NCI-H1694 (cell line): Measurements from ENCODE around the gene ANKRD7.

Experiments
- DNase-seq: peaks from one replicate; lab custom pipeline; 2025; lab: John Stamatoyannopoulos, UW

Gene ANKRD7, protein sequence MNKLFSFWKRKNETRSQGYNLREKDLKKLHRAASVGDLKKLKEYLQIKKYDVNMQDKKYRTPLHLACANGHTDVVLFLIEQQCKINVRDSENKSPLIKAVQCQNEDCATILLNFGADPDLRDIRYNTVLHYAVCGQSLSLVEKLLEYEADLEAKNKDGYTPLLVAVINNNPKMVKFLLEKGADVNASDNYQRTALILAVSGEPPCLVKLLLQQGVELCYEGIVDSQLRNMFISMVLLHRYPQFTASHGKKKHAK

DNA sequence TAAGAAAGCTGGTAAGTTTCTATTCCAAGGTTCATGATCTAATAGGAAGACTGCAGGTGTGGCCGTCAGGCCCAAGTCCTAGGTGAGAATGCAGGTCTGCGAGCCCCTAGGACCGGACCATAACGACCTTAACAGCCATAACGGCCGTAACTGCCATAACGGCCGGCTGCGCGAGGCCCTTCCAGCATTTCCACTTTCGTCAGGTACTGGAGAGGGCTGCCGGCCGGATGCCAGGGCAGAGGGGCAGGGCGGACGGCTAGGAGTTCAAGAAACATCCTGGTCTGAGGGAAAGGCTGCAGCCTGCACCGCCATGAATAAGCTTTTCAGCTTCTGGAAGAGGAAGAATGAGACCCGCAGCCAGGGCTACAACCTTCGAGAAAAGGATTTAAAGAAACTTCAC, at the start of gene ANKRD7:
TSS of gene ANKRD7 (plus strand) at position 184 of the 400 bp plus-strand sequence. CDS start at position 311, 127 bp downstream.
- no peak for DNase-seq

DNA sequence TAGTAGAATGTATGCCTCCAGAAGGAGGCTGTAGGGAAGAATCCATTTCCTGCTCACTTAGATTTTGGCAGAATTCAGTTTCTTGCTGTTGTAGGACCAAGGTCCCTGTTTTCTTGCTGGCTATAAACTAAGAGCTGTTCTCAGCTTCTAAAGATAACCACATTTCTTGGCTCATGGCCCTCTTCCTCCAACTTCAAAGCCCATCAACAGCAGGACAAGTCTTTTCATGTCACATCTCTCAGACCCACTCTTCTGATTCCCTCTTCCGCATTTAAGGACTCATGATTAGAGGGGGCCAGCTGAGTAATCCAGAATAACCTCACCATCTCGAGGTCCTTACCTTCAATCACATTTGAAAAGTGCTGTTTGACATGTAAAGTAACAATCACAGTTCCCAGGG, 48.8 kb upstream of the ANKRD7 start:
- no peak for DNase-seq

- DNase-seq: no peak
Observed at GRCh38 chr7:118179191-118179590, 45.3 kb upstream of the ANKRD7 start.

DNA sequence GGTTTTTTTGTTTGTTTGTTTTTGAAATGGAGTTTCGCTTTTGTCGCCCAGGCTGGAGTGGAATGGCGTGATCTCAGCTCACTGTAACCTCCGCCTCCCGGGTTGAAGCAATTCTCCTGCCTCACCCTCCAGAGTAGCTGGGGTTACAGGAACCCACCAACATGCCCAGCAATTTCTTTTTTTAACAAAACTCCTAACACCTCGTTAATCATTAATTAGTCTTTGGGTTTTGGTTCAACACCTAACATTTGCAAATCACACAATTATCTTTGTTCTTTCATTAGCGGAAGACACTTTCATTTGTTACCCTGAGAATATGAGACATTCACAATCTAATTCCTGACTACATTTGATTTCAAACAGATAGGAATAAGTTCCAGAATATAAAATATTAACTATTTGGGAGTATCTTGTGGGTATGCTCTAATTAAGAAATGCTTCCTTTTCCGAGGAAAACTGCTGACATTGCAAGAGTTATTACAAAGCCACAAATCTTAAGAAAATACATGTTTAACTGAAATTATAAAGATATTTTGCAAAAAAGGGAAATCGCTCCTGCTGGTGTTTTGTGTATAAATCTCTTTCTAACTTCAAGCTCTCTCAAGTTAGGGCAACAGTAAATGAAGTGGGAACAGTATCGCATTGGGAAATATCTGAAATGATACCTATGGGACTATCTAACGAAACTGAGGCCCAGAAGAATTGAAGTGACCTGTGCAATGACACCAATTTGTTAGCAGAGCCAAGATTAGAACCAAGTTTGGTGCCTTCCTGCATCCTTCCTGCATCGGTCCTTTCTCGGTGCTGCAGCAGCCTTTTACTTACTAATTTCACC, 41.7 kb upstream of the ANKRD7 start:
- DNase-seq: no peak

- no peak for DNase-seq
Observed at GRCh38 chr7:118183428-118183785, 41.1 kb upstream of the ANKRD7 start.

GRCh38 chr7:118183786-118184564, 40.5 kb upstream of the ANKRD7 start, which contains the start of gene LSM8:
LSM8 (plus strand) TSS chr7:118184164; CDS start chr7:118184224, 60 bp downstream.
- peak; percentile 96 for DNase-seq

- DNase-seq: no peak
Observed at GRCh38 chr7:118184565-118184940, 40.0 kb upstream of the ANKRD7 start.

- no peak for DNase-seq
Observed at GRCh38 chr7:118185163-118185860, 39.2 kb upstream of the ANKRD7 start.

- DNase-seq: no peak
Observed at GRCh38 chr7:118186501-118186900, 38.0 kb upstream of the ANKRD7 start.

DNA sequence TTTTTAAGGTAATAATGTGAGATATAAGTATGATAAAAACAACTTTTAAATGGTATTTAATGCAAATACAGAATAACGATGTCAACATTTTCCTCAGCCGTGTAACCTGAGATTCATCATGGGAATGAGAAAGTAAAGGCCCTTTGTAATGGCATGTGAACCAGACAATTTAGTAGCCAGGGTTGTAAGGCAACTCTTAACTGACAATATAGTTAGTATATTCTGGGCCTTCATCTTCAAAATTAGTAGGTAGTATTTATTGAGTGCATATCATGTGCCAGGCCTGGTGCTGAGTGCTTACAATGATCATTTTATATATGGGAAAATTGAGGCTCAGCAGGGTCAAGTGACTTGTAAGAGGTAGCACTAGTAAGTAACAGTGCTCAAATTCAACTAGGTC, 29.9 kb upstream of the ANKRD7 start:
- no peak for DNase-seq

DNA sequence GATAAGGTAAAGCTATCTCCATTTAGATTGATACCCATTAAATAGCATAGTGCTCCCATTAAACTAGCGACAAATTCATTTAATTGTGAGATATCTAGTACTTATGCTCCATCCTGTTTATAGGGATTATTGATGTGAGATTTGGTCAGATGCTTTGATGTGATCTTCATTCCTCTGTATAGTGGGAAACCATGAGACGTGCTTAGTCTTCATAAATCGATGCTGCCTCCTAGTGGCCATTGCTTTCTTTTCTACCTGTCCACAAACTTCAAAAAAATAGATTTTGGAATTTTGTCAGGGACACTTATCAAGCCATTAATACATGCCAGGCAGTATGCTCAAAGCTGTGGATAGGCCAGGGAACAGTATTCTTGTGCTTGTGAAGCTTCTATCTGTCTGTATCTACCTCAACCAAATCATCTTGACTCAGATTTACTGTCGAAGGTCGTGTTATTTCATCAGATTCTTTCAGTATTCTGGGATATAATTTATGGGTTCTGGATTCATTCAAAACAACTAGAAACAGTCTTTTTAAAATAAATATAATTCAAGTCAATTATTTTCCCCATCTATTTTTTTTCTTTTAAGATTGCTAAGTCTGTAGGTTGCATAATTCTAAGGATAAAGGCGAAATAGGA, 28.5 kb upstream of the ANKRD7 start:
- DNase-seq: peak; percentile 73

- no peak for DNase-seq
Observed at GRCh38 chr7:118202061-118202460, 22.4 kb upstream of the ANKRD7 start.

DNA sequence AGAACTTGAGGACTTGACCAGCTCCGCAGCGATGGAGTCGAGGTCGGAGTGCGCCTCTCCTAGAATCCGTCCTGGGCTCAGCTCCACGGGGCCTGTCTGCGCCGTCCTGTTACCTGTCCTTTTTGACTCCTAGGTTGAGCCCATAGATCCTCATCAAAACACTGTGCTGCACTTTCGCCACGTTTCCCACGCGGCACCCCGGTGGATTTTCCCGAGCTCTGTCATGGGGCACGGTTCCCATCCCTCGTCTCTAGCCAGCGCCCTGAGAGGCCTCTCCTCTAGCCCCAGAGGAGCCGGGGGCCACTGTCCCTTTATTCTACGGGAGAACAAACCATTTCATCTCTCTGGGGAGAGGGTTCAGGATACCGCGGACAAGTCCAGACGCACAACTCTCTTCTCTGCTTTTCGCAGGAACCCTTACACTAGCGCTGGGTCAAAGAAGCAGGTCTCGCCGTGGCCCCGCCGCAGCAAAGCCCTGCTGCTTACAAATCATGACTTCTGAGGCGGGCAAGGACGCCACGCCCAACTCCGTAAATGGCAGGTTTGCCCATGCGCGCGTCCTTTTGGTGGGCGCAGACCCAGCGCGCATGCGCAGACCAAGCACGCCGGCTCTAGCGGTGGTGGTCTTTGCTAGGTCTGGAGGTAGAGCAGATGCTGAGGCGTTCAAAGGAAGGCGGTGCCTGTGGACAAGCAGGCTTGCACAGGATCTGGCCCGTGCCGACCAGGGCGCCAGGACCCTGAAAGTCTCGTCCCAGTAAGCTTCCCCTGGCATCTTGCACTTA, 10.3 kb upstream of the ANKRD7 start:
- peak; percentile 87 for DNase-seq

DNA sequence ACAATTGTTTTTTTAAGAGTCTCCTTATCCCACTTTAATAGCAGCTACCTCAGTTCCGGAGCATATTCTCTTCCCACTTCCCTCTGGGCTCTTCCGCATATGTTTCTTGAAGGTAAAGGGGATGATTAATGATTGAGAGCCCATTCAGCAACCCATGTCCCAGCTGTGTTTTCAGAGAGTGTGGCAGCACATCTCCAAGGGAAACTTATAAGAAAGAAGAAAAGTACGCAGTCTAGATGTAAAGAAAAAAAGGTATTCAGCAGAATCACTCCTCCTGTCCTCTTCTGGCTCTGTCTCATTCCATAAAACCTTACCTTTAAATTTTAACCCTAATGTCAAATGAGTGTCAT, 9.7 kb upstream of the ANKRD7 start:
- no peak for DNase-seq

GRCh38 chr7:118217210-118217619, 7.3 kb upstream of the ANKRD7 start:
- no peak for DNase-seq

DNA sequence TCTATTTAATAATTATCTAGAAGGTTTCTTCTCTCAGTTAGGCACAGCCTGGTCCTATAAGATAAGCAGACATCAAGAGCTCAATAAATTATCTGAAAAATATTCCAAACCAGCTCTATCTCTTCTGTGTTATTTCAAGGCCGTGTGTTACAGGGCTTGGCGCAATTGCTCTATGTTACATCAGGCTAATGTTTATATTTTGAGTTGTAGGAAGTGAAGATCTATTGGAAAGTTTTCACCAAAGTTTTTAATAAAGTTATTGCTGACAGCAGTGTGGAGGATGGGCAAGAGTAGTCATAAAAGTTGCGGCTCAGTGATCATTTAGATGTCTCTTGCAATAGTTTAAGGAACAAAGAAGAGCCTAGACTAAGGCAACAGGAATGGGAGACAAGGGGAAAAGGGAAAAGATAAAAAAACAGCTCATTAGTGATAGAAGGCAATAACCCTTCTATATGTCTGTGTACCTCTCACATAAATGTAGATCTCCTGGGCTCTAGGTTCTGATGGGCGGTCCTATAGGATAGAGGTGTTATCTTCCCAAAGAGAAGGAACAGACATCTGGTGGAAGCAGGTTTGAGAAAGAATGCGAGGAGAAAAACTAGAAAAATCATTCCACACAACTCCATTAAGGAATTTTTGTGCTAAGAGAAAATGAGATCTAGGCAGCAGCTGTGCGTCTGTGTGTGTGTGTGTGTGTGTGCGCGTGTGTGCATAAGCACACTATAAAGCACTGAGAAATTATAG, 5.9 kb upstream of the ANKRD7 start:
- no peak for DNase-seq

GRCh38 chr7:118219157-118219512, 5.4 kb upstream of the ANKRD7 start:
- no peak for DNase-seq

- no peak for DNase-seq
Observed at GRCh38 chr7:118220583-118220982, 3.9 kb upstream of the ANKRD7 start.

DNA sequence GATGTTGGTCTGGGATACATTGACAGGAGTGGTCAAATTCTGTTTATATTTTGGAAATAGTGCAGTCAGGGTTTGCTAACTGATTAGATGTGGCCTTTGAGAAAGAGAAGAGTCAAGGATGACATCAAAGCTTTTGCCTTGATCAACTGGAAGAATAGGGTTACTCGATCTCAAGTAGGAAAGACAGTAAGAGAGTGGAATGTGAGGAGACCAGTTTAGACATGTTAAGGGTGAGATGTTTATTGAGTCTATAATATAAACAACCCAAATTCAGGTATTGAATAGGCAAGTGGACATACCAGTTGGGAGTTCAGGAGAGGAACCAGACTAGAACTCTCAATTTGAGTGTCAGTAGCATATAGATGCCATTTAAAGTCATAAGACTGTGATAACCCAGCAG, 1.9 kb upstream of the ANKRD7 start:
- no peak for DNase-seq

DNA sequence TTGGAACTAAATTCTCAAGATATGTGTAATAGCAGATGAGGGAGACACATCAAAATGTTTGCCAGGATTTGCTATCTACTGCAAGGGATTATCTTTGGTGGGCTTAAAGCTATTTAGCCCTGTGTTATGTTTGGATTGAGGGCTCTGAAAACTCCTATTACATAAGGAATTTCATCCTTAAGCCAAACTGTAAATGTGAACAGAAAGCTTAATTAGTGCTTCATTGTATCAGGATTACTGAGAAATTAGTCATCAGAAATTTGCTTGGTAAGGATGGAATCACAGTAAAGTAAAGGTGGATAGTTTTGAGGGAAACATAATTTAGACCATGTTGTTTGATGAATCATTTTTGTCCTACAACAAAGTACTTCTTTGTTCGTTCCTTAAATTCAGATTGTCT, 8.3 kb downstream of the ANKRD7 start:
- no peak for DNase-seq
